Stimulated activated CD8-positive, alpha-beta memory T cell treated with anti-CD3 and anti-CD28 coated beads, Interleukin-4, amount 100 ng/mL, for 4 hours (primary cell): ENCODE results near the gene CDH20.

Experiments
- DNase-seq, 2 donors: peaks; one replicate each; pipeline ENCODE4 v3.0.0-alpha.2; 2020; ENCODE audit warnings: low read depth in 2 of 2, low spot score in 1 of 2

Gene CDH20

GRCh38 chr18:61333271-61333745, at the start of gene CDH20:
Gene CDH20 (plus strand): TSS chr18:61333430.
- DNase-seq, result no peak

DNA sequence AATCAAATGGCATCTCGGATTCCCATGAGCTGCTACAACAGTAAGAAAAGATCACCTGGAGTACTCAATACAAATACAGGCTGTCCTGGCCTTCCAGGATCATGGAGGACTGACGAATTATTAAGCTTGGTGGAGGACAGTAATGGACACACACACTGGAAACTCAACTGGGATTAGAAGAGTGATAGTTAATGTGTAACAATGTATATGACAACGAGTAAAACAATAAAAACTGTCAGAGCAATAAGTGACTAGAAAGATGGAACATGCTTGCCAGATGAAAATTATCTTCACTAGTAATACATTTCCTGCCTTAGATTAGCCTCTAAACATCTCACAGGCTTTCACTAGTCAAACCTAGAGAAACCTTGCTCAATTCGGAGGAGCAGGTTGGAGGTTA, 49.2 kb upstream of the CDH20 start:
- DNase-seq, result no peak

- no peak for DNase-seq
Observed at GRCh38 chr18:61285777-61286176, 47.5 kb upstream of the CDH20 start.

DNA sequence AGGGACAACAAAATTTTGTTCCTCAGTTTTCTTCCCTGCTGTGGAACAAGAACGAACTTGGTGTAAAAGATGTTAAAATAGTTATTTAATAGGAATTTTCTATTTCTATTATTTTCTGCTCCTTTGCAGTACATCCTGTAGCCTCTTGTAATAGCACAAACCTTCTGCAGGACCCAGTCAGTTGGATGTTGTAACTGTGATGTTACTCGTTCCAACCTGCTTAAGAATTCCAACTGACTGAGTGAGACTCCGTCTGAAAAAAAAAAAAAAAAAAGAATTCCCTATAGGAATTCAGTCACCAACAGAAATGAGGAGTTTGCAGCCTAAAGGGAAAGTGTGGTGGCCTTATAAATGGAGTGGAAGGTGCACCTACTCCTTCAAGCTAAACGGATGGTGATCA, 46.4 kb upstream of the CDH20 start:
- DNase-seq, result no peak

- no peak for DNase-seq
Observed at GRCh38 chr18:61290616-61291015, 42.6 kb upstream of the CDH20 start.

- no peak for DNase-seq
Observed at GRCh38 chr18:61292280-61293035, 40.8 kb upstream of the CDH20 start.

GRCh38 chr18:61295153-61295552, 38.1 kb upstream of the CDH20 start:
- DNase-seq, result no peak

GRCh38 chr18:61308004-61308403, 25.2 kb upstream of the CDH20 start:
- no peak for DNase-seq

DNA sequence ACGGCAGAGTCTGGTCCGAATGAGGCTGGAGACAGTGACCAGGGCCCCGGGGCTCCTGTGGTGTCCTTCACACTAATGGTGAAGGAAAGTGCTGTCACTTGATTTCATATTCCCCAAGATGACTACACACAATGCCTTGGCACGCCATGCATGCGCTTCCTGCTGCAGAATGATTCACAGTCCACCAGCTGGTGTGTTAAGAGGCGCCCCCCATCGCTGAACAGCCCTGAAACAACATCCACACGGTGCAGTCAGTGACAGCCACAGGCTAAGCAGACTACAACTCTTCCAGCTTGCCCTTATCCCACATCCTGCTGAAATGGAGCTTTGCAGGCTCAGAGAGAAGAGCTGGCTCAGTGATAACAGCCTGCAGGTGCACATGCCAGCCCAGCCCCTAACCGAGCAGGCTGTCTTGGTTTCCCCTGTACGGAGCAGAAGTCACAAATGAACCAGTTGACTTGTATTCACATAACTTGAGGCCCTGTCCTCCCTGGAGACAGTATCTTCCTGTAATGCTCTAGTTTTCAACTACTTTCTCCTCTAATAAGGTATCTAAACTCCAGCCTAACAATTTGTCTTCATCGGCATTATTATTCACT, 24.3 kb upstream of the CDH20 start:
- DNase-seq, result no peak

DNA sequence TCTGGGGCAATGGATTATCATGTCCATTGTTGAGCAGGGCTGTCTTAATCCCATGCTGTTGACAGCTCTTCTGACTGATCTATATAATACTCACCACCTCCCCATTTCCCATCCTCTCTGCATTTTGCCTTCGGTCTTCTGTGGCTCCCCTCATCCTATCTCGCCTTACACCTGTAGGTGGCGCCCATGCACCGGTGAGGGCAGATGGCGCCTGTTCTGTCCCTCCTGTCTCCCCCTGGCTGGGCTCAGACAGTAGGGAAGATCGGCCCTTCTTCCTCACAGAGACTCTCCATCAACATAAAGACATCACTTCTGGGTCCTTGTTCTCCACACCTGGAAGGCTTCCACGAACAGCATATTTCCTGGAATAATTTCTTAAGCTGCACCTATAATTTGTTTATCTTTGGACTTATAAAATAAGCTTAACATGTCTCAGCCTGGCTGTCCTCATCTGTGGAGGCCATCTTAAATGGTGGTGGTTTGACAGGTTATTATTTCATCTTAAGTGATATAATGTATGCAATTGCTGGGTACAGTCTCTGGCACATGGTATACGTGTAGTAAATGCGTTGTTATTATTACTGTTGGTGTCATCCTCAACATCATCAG, 10.9 kb upstream of the CDH20 start:
- no peak for DNase-seq

DNA sequence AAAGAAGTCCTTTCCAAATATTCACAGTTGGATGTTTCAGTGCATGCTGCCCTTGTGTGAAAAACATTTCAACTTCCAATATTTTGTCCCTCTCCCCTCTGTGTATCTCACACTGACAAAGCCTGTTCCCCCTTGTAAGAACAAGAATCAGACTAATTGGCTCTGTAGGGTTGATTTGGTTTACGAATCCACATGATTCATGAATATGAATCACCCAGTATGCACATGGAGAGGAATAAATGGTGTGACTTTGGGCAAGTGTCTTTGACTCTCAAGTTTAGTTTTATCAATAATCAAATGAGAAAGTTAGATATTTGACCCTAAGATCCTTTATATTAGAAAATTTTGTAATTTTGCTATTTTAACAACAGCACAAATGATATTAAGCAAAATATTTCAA, 9.3 kb upstream of the CDH20 start:
- DNase-seq, result no peak

DNA sequence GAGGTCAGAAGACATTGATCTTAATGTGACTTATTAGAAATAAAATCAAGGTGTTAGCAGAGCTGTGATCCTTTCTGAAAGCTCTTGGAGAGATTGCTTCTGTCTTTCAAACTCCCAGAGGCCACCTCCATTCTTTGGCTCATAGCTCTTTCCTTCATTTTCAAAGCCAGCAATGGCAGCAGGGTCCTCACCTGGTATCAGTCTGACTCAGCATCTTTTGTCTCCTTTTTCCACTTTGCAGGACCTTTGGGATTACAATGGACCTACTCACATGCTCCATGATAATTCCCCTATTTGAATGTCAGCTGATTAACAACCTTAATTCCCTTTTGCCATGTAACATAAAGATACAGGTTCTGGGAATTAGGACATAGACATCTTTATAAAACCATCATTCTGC, 6.8 kb upstream of the CDH20 start:
- no peak for DNase-seq

GRCh38 chr18:61329398-61329797, 3.8 kb upstream of the CDH20 start:
- DNase-seq, result no peak

DNA sequence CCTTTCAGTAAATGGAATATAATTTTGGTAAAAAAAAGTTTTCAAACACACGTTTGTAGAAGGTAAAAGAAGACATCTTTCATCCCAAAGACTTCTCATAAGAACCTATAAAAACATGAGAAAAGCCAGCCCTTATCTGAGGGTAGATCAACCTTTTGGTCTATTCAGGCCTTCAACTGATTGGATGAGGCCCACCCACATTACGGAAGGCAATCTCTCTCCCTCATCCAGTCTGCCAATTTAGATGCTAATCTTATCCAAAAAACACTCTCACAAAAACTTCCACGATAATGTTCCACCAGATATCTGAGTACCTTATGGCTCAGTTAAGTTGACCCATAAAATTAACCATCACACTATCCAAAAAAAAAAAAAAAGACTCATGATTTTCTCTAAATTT, 2.2 kb upstream of the CDH20 start:
- DNase-seq, result no peak

- no peak for DNase-seq
Observed at GRCh38 chr18:61333746-61334490, 688 bp downstream of the CDH20 start.

DNA sequence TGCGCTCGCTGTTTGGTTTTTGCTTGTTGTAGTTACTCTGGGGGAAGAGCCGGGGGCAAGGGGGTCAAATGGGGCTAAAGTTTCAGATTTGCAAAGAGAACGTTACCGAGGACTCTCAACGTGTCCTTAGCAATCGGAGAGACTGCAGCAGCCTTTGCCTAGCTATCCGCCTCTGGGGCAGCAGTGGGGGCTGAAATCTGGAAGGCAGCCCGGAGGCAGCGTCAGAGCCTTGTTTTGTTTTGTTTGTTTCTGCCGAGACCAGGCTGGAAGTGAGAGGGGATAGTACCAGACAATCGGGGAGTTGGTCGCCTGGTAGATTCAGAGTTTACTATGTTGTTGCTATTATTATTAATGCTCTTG, 1.2 kb downstream of the CDH20 start:
- DNase-seq, result no peak

- no peak for DNase-seq
Observed at GRCh38 chr18:61334951-61335683, 1.9 kb downstream of the CDH20 start.

GRCh38 chr18:61335684-61336555, 2.7 kb downstream of the CDH20 start:
- no peak for DNase-seq

DNA sequence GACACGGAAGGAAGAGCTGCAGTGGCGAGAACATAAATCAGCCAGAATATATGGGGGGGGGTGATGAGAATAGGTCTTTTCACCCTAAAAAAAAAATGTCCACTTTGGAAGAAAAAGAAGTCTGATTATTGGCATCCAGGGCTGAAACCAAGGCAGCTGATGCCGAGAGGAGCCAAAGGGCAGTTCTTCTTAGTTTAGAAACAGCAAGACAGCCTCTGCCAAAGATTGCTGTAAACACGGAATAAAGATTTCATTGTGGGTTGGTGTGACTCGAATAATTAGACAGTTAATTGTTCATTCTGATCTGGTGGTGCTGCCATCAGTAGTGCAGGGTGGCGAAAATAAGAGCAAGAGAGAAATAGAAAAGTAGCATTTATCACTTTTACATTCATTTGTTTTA, 3.5 kb downstream of the CDH20 start:
- no peak for DNase-seq

DNA sequence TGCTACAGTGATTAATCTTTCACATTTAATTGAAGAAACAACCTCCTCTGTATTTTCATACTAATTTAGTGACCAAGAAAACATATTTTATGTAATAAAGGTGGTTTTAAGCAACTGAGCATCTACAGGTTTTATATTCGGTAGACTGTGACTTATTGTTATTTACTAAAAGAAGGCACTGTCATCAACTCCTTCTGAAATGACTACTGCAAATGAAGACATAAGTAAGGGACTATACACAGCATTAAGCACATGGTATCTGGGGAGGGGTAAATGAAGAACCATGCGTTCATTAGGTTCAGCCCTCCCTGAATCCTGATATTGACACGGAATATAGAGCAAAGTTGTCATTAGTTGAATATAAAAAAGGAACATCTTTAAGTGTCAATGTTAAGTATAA, 4.3 kb downstream of the CDH20 start:
- DNase-seq, result no peak
